ENCODE measurements around the gene ADARB1. TPM values are rescaled to one million over a fixed set of nuclear protein-coding genes. Genes with fewer than 3 reads are reported as not detected.

The ADARB1 gene
- total and polyA plus RNA-seq, 2 of the 8 experiments (the other 6 are each of a cell fraction or from before 2014, with no cell fraction given): 4.7 to 14.9 TPM

- no peak overlapping the region for H2BK20ac ChIP-seq (ENCODE audit: low read length)
- H3K79me1 ChIP-seq (ENCODE audit: low read depth, low read length): no peaks in the 10 kb centered on the region
- H2AK5ac ChIP-seq (ENCODE audit: low read depth, low read length): no peak overlapping the region
- no peak overlapping the region for H2BK12ac ChIP-seq (ENCODE audit: low read depth, low read length)
- H3K23ac ChIP-seq (ENCODE audit: insufficient read length): no peak overlapping the region
- WGBS, 2 experiments (ENCODE audit: extremely low coverage in 1 of 2, insufficient coverage in 1 of 2, insufficient read length in 1 of 2, insufficient replicate concordance in 2 of 2, low coverage in 1 of 2, low lambda C conversion rate in 2 of 2, missing lambda C conversion rate in 1 of 2): 84% methylated on average over 9 of the region's 9 CpGs; no CpG with 5 or more reads in 1 of the 2 experiments
- DNase-seq (ENCODE audit: low read depth in 1 of 2, low spot score in 2 of 2): no peak
- 0 out of 2 replicates have a peak overlapping the region, but pooled peaks have one; percentile 44 for H2BK5ac ChIP-seq (ENCODE audit: low read depth, low read length)
- no peaks in the 10 kb centered on the region for H3K4me1 ChIP-seq (replicated peaks in 1 of 4; ENCODE audit: control insufficient read depth in 3 of 4, insufficient read depth in 4 of 4, low read length in 3 of 4)
- no peak overlapping the region for H4K8ac ChIP-seq (ENCODE audit: extremely low read depth, insufficient read depth, low read length)
- H3K79me2 ChIP-seq (ENCODE audit: control insufficient read depth in 1 of 2, insufficient read depth in 2 of 2, low read length in 2 of 2): no peaks in the 10 kb centered on the region
- H4K91ac ChIP-seq (replicated peaks; ENCODE audit: insufficient read length, low read length): no peak overlapping the region
- no peak overlapping the region for H3K18ac ChIP-seq (ENCODE audit: extremely low read depth, low read length)
- peaks cover 0 to 3% (median 0%) of the 10 kb centered on the region in 4 experiments; a peak in 2 of 8 replicates for H3K36me3 ChIP-seq (ENCODE audit: control insufficient read depth in 2 of 4, insufficient read depth in 4 of 4, low read length in 3 of 4)
- H2BK15ac ChIP-seq (ENCODE audit: low read length): no peak overlapping the region
- no peak overlapping the region for H2BK120ac ChIP-seq (replicated peaks; ENCODE audit: low read depth, low read length)
- H2AFZ ChIP-seq (ENCODE audit: low read length): no peak overlapping the region
- H3K9me3 ChIP-seq (ENCODE audit: insufficient read depth in 2 of 2, low read depth in 1 of 2, low read length in 1 of 2): no peaks in the 10 kb centered on the region
- no peak overlapping the region for H3K4ac ChIP-seq (replicated peaks; ENCODE audit: insufficient read length, low read depth, low read length)
- no peak overlapping the region for H3K14ac ChIP-seq (ENCODE audit: insufficient read length)
- POLR2A ChIA-PET (ENCODE audit: partially characterized antibody): no interaction called here
- peaks cover 0 to 5% of the 10 kb centered on the region in 2 experiments for H4K20me1 ChIP-seq (replicated peaks in 1 of 2; ENCODE audit: control insufficient read depth in 1 of 2, insufficient read depth in 2 of 2, low read length in 2 of 2)
- H4K5ac ChIP-seq (ENCODE audit: insufficient read length, low read depth, low read length): no peak overlapping the region
- H3K4me3 ChIP-seq (ENCODE audit: extremely low read depth in 1 of 4, insufficient read depth in 2 of 4, low read depth in 3 of 4, low read length in 4 of 4): no peak overlapping the region
- FAIRE-seq: no peak
- H3K56ac ChIP-seq (replicated peaks; ENCODE audit: insufficient read length, low read depth, low read length): no peak overlapping the region
- no peak overlapping the region for H3K9ac ChIP-seq (replicated peaks in 1 of 4; ENCODE audit: extremely low read depth in 1 of 4, low read depth in 3 of 4, low read length in 3 of 4)
- no peaks in the 10 kb centered on the region for H3K23me2 ChIP-seq (ENCODE audit: low read depth, low read length)
- no peak overlapping the region for H3K4me2 ChIP-seq (ENCODE audit: insufficient read depth in 1 of 2, low read depth in 2 of 2, low read length in 2 of 2)
- no peak overlapping the region for H3K27ac ChIP-seq (ENCODE audit: low read depth, low read length)
- TF ChIP-seq KDM4A (IDR thresholded peaks at IDR 0.05; ENCODE audit: low read depth, low read length, severe bottlenecking) (no peak), CTBP2 (IDR thresholded peaks at IDR 0.05; ENCODE audit: borderline replicate concordance, insufficient read depth, insufficient read length, low read length) (no peak), EP300 (IDR thresholded peaks at IDR 0.05; ENCODE audit: borderline replicate concordance in 1 of 2, low read depth in 2 of 2, low read length in 2 of 2) (no peak), GTF2F1 (IDR thresholded peaks at IDR 0.05; ENCODE audit: borderline replicate concordance, low read depth, low read length) (no peak), BRCA1 (IDR thresholded peaks at IDR 0.05; ENCODE audit: low read depth, low read length) (no peak), NRF1 (IDR thresholded peaks at IDR 0.05; ENCODE audit: low read depth, low read length) (no peak)
- no peaks in the 10 kb centered on the region for H3K27me3 ChIP-seq (replicated peaks in 1 of 4; ENCODE audit: control insufficient read depth in 3 of 4, extremely low read depth in 1 of 4, insufficient read depth in 3 of 4, low read length in 3 of 4)
- CTCF ChIA-PET (ENCODE audit: partially characterized antibody): interaction anchor here (0.5 kb wide), 1 partner anchor 21 kb away, joined by 3 read pairs; no protein-coding TSS in a partner anchor
These were observed 128.0 kb downstream of the ADARB1 start for GRCh38 chr21:45202344-45202743.

All from H1 (cell line).